ENCODE results near the gene NUTF2.
A peak's percentile ranks its signal among the peaks of the same experiment; 100 is the strongest.

NUTF2 gene

DNA sequence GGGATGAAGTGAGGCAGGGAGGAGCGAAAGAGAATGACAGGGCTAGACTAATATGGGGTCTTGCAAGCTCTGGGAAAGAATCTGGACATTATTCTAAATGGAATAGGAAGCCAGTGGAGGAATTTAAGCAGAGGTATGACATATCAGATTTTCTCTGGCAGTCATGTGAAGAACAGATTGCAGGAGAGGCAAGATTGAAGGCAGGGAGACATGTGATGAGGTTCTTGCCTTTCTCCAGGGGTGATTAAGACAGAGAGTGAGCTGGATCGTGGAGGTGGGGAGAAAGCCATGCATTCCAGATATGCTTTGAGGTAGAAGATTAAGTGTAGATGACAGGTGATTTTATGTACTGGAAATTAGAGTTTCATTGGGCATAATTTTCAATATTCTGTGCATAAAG is 8.9 kb upstream of the NUTF2 start:
- no peak for DNase-seq (ENCODE audit: low read depth, low spot score)

GRCh38 chr16:67841198-67841815 is 5.4 kb upstream of the NUTF2 start:
- no peak for DNase-seq (ENCODE audit: low read depth, low spot score)

DNA sequence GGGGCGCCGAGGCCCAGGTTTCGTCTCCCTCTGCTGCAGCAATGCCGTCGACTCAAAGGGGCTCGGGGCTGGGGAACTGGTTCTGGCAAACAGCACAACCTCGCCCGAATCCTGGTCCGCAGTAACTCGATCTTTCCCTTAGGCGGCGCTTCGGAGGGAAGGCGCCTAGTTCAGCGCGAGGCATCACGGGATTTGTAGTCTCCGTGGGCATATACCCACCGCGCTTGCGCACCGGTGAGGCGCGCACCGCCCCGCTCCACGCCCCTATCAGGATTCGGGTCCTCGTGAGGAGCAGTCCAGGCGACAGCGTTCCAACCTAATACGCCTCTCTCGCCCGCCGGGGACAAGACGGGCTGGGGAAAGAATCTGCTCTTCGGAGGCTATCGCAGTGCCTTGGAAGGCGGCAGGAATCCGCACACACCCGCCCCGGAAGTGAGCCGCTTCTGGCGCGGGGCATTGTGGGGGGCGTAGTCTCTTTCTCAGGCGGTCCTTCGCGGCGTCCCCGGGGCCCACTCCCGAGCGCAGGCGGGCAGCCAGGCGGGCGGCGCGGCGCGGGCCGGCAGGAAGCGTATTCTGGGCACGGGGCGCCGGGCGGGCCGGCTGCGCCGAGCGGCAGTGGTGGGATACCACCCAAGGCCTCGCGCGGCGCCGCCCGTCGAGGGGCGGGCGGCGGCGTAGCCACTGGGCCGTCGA is 4.8 kb upstream of the NUTF2 start, which contains the start of gene THAP11:
TSS of gene THAP11 (plus strand) at position 505 of the 693 bp plus-strand sequence. CDS start 235 bp downstream, outside the sequence.
- peak; percentile 93 for DNase-seq (ENCODE audit: low read depth, low spot score)

DNA sequence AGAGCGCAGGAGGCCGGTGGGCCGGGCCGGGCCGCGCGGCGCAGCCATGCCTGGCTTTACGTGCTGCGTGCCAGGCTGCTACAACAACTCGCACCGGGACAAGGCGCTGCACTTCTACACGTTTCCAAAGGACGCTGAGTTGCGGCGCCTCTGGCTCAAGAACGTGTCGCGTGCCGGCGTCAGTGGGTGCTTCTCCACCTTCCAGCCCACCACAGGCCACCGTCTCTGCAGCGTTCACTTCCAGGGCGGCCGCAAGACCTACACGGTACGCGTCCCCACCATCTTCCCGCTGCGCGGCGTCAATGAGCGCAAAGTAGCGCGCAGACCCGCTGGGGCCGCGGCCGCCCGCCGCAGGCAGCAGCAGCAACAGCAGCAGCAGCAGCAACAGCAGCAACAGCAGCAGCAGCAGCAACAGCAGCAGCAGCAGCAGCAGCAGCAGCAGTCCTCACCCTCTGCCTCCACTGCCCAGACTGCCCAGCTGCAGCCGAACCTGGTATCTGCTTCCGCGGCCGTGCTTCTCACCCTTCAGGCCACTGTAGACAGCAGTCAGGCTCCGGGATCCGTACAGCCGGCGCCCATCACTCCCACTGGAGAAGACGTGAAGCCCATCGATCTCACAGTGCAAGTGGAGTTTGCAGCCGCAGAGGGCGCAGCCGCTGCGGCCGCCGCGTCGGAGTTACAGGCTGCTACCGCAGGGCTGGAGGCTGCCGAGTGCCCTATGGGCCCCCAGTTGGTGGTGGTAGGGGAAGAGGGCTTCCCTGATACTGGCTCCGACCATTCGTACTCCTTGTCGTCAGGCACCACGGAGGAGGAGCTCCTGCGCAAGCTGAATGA is 4.0 kb upstream of the NUTF2 start:
- DNase-seq (ENCODE audit: low read depth, low spot score), result peak; percentile 23

DNA sequence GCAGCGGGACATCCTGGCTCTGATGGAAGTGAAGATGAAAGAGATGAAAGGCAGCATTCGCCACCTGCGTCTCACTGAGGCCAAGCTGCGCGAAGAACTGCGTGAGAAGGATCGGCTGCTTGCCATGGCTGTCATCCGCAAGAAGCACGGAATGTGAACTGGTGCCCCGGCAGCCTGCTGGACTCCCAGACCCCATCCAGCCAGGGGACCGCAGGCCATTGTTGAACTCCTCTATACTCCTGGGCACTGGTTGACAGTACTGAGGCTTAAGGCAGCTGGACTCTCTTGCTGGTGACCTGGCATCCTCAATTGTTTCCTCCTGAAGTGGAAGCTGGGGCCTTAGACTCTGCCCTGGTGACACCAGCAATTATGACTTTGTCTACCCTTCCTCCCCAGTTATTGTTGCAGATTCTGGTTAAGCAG is 3.4 kb upstream of the NUTF2 start:
- no peak for DNase-seq (ENCODE audit: low read depth, low spot score)

DNA sequence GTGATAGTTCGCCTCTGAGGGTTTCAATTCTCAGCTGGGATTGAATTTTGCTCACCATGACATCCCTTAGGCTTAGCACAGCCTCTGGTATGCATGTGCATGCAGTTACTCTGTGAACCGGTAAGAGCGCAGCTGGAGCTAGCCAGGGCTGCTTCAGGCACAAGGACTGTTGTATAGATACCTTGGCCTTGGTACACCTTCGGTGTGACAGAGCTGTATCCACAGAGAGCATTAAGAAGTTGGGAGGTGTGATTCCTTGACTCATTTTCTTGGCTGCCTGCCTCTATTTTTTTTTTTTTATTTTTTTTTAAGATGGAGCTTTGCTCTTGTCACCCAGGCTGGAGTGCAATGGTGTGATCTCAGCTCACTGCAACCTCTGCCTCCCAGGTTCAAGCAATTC is 2.2 kb upstream of the NUTF2 start:
- DNase-seq (ENCODE audit: low read depth, low spot score), result no peak

DNA sequence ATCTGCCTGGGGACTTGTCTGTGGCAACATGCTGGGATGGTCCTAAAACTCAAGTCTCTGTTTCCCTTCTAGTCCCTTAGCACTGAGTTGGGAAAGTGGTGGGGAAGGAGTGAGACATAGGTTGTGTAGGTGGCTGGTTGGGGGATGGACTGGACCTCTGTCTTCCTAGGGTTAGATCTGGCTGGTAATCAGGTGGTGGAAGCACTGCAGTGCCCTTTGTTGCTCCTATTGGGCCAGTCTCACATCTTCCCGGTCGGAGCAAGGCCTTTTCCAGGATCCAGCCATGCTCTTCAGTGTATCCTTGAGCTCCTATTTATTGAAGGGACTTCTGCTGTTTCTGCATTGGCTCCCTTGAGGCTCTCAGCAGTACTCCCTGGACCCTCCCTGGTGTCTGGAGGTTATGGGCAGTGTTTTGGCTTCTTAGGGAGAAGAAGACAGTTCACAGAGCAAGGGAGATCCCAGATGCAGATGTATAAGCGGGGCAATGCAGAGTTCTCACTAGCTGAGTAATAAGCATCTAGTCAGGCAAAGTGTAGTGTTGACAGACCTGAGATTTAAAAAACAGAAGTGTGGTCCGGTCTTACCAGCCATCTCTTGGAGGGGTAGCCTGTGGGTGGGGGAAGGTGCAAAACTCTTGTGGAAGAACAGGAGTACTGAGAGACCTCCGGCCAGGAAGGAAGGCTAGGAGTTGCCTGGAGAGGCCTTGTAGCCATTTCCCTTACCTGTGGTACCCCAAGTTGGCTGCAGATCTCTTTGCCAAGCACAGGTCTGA is 1.3 kb upstream of the NUTF2 start:
- no peak for DNase-seq (ENCODE audit: low read depth, low spot score)

DNA sequence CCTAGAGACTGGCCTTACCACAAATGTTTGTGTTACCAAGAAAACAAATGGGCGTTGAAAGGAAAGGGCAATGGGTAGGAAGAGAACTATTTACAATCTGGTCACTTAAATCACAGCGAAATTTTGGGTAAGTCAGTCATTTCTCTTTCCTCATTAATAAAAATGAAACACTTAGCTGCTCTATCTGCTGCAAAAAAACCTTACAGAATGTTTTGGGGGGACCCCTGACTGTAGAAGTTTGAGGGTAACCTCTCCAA is 742 bp upstream of the NUTF2 start:
- DNase-seq (ENCODE audit: low read depth, low spot score), result no peak

GRCh38 chr16:67847064-67847861 is 530 bp downstream of the NUTF2 start, which contains the start of gene CENPT:
CENPT (minus strand) TSS chr16:67847693; CDS start chr16:67833859, 13,834 bp downstream.
- no peak for DNase-seq (ENCODE audit: low read depth, low spot score)

DNA sequence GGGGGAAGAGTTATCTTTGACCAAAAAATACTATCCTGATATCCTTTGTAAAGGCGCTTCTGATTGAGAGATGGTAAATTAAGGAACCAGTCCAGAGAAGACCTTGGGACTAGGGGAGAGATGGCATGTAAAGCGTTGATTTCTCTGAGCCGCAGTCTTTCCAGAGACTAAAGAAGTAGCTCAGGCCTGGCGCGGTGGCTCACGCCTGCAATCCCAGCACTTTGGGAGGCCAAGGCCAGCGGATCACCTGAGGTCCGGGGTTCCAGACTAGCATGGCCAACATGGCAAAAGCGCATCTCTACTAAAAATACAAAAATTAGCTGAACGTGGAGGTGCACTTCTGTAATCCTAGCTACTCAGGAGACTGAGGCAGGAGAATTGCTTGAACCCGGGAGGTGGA is 1.4 kb downstream of the NUTF2 start:
- no peak for DNase-seq (ENCODE audit: low read depth, low spot score)

DNA sequence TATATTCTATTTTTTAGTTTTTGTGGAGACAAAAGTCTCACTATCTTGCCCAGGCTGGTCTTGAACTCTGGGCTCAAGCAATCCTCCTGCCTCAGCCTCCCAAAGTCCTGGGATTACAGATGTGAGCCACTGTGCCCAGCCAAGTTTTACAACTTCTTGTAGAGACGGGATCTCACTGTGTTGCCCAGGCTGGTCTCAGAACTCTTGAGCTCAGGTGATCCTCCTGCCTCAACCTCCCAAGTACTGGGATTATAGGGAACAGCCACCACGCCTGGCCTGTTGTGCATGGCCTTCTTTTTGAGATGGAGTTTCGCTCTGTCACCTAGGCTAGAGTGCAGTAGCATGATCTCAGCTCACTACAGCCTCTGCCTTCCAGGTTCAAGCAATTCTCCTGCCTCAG is 6.9 kb downstream of the NUTF2 start:
- DNase-seq (ENCODE audit: low read depth, low spot score), result no peak

GRCh38 chr16:67855789-67856188 is 9.1 kb downstream of the NUTF2 start:
- DNase-seq (ENCODE audit: low read depth, low spot score), result no peak

DNA sequence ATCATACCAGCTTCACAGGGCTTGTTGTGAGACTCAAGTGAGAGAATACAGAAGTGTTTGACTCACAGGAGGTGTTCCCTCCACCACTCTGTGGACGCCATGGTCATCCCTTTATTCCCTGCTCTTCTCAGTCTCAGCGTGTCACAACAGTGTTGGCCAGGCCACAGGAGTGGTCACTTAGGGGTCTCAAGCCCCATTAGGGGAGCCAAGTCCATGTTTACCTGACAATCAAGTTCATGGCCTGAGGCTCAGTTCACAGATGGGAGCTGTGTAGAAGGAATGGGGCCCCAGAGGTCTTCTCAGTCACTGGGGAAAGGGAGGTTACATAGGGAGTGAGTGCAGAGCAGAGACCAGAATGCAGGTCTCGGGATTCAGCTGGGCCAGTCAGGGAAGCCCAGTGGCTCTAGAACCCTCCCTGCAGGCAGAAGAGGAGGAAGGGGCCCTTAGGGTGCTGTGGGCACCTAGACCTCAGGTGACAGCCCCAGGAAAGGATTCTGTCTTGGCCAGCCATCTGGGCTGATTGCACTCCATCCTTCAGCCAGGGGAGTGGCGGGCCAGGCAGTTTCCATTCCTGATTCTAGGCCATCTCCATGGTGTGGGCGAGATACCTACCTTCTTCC is 10.3 kb downstream of the NUTF2 start:
- DNase-seq (ENCODE audit: low read depth, low spot score), result no peak

DNA sequence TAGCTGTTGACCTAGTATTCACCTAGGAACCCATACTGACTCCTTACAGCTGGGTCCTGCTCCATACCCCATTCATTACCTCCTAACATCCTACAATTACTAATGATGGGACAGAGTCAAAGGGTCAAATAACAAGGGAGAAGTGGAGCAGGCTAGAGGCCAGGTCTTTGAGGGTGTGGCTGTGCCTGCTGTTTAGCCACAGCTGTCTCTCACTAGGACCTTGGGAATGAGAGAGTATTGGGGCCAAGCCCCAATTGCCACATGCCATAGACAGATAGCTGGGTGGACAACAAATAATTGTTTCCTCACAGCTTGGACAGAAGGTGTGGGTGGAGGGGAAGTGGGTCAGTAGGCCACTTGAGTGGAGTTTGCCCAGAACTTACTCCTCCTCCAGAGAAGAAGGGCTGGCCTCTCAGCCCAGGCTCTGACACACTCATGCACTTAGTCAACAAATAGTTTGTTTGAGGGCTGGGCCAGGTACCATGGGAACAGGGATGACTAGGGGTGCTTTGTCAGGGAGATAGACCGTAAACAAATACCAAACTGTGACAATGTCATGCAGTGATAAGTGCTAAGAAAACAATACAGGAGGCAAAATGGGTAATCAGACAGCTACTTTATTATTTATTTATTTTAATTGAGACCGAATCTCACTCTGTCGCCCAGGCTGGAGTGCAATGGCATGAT is 11.0 kb downstream of the NUTF2 start:
- no peak for DNase-seq (ENCODE audit: low read depth, low spot score)

DNA sequence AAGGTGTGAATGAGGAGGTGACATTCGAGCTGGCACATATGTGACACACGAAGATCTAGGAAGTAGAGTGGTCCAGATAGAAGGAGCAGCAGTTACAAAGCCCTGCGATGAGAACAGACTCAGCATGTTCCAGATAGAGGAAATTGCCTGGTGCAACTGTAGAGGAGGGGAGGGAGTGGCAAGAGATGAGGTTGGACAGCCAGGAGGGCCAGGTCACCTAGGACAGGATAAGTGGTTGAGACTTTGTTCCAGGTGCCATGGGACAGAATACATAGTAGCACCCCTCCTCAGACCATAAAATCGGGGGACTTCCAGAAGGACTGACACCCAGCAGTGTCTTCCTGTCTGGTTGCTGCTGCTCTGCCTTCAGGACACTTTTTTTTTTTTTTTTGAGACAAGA is 11.8 kb downstream of the NUTF2 start:
- no peak for DNase-seq (ENCODE audit: low read depth, low spot score)

DNA sequence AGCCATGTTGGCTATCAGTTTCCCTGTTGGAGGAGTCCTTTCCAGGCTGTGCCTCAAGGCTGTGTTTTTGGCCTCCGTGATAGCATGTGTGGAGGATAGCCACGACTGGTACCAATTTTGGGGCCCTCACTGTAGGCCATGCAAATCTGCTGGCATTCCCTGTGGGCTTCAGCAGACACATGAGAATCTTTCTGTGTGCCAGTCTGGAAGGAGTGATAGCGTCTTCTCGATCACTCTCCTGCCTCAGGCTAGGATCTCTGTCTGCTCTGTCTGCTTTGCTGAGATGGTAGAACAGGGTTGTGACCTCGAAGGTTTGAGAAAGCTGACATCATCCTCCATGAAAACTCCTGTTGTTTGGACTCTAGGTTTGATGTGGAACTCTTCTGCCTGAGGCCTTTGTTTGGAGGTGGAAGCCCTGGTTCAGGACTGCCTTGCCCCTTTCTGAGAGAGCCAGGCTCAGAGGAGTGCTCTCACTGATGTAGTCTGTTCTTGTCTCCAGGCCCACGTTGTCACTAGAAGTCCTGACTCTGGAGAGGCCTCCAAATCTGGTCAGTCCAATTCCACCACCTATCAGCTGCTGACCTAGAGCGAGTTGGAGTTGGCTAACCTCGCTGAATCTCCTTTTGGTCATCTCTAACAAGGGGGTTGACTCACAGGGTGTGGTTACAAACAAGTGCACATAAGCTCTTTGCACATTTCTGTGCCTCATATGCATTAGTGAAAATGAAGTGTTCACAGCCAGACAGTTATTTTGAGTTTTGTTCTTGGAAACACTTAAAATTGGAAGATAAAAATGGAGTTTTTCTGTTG is 14.1 kb downstream of the NUTF2 start:
- DNase-seq (ENCODE audit: low read depth, low spot score), result no peak

DNA sequence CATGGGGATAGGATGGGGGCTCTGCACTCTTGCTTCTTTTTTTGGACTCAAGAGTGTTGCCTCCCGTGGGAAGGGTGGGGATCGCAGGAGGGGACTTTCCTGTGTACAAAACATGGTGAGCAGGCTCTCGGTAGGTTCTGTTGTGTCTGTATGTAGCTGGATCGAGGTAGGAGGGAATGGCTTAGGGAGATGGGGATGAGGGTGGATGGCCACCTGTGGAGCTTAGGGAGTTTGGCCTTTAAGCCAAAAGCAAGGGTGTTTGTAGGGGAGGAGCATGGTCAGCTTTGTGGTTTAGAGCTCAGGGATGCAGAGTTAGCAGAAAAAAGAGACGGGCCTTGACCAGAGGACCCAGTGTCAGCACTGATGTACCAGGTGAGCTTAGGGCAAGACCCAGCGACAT is 15.1 kb downstream of the NUTF2 start:
- DNase-seq (ENCODE audit: low read depth, low spot score), result no peak

- DNase-seq (ENCODE audit: low read depth, low spot score), result no peak
These were observed 16.2 kb downstream of the NUTF2 start for GRCh38 chr16:67862623-67863583.
